ENCODE measurements around the gene IGF1.
"Not testable (repeated sequence)": the region's sequence is repeated elsewhere in the genome, so short reads cannot be mapped to it uniquely, and the experiment has no call there.

IGF1 gene

GRCh38 chr12:102374190-102374589 is 106.2 kb downstream of the IGF1 start:
- DNase-seq, result no peak

GRCh38 chr12:102372087-102372486 is 108.3 kb downstream of the IGF1 start:
- no peak for DNase-seq

- DNase-seq, result no peak
Measured at GRCh38 chr12:102371165-102371564, 109.2 kb downstream of the IGF1 start.

- DNase-seq, result no peak
Measured at GRCh38 chr12:102369876-102370275, 110.5 kb downstream of the IGF1 start.

GRCh38 chr12:102365365-102365764 is 115.0 kb downstream of the IGF1 start:
- DNase-seq, result no peak

GRCh38 chr12:102364709-102365108 is 115.7 kb downstream of the IGF1 start:
- no peak for DNase-seq

GRCh38 chr12:102356690-102357089 is 123.7 kb downstream of the IGF1 start:
- DNase-seq, result no peak

GRCh38 chr12:102354281-102354680 is 126.1 kb downstream of the IGF1 start:
- DNase-seq, result not testable (repeated sequence)

GRCh38 chr12:102351322-102351721 is 129.0 kb downstream of the IGF1 start:
- no peak for DNase-seq

GRCh38 chr12:102350070-102350469 is 130.3 kb downstream of the IGF1 start:
- no peak for DNase-seq

- DNase-seq, result no peak
Measured at GRCh38 chr12:102349079-102349478, 131.3 kb downstream of the IGF1 start.

GRCh38 chr12:102347811-102348210 is 132.6 kb downstream of the IGF1 start:
- DNase-seq, result no peak
